AG09319 (cell line): ENCODE data around the gene HEMK1.

Experiments used
- DNase-seq: peaks from one replicate; pipeline ENCODE4 v3.0.0-alpha.2; 2010; ENCODE audit warnings: low read depth; ENCODE audit errors: extremely low read depth
- CTCF ChIP-seq: IDR thresholded peaks from 2 replicates; pipeline ENCODE4 v1.5.1; 2011; ENCODE audit warnings: low read depth, mild to moderate bottlenecking, inconsistent platforms, low read length, moderate library complexity

The HEMK1 gene

GRCh38 chr3:50637011-50637410 is 67.7 kb downstream of the HEMK1 start:
- TF ChIP-seq CTCF: no peak

GRCh38 chr3:50637945-50638344 is 68.6 kb downstream of the HEMK1 start:
- TF ChIP-seq CTCF: no peak
- DNase-seq: no peak

More at GRCh38 chr3:50637011-50637410, 67.7 kb downstream of the HEMK1 start:
- no peak for DNase-seq

GRCh38 chr3:50639055-50639494 is 69.8 kb downstream of the HEMK1 start:
- DNase-seq: no peak
- no peak for TF ChIP-seq CTCF

GRCh38 chr3:50642382-50642781 is 73.1 kb downstream of the HEMK1 start:
- TF ChIP-seq CTCF: no peak
- no peak for DNase-seq

- no peak for TF ChIP-seq CTCF
- DNase-seq: no peak
These were observed 75.2 kb downstream of the HEMK1 start for GRCh38 chr3:50644561-50644960.

- DNase-seq: no peak
- TF ChIP-seq CTCF: no peak
These were observed 76.1 kb downstream of the HEMK1 start for GRCh38 chr3:50645378-50645777.
